ENCODE measurements around the gene TREML1. TPM values are rescaled to one million over a fixed set of nuclear protein-coding genes. Genes with fewer than 3 reads are reported as not detected.
"Not testable (repeated sequence)": the region's sequence is repeated elsewhere in the genome, so short reads cannot be mapped to it uniquely, and the experiment has no call there.

Gene TREML1
- total RNA-seq, 1 donor from 2014 or later, result not detected

DNA sequence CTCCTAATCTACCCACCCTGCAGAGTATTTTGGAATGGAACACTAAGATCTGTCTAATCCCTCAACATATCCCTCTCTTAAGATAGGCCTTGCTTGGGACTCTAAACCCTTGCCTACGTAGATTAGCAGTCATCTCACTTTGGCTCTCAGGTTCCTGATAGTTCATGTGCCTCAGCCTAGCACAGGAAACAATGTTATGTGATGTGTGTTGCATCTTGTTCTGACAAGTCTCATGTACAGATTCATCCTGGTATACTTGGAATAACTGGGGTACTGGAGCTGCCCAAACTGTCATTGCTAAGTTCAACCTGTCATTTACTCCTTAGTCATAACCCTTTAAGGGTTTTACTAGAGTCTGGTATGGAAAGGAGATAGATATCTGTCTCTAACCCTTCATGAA, 34.1 kb downstream of the TREML1 start:
- DNase-seq (ENCODE audit: low spot score in 2 of 2, unreplicated experiment in 2 of 2), result no peak
- H3K9me3 Mint-ChIP-seq, result no peaks in the 10 kb centered on the region
- no peaks in the 10 kb centered on the region for H3K27me3 Mint-ChIP-seq (ENCODE audit: low read depth)
- H3K4me1 Mint-ChIP-seq, result no peaks in the 10 kb centered on the region
- peaks cover 9% of the 10 kb centered on the region for H3K36me3 Mint-ChIP-seq
- TF ChIP-seq, protein P1, sequence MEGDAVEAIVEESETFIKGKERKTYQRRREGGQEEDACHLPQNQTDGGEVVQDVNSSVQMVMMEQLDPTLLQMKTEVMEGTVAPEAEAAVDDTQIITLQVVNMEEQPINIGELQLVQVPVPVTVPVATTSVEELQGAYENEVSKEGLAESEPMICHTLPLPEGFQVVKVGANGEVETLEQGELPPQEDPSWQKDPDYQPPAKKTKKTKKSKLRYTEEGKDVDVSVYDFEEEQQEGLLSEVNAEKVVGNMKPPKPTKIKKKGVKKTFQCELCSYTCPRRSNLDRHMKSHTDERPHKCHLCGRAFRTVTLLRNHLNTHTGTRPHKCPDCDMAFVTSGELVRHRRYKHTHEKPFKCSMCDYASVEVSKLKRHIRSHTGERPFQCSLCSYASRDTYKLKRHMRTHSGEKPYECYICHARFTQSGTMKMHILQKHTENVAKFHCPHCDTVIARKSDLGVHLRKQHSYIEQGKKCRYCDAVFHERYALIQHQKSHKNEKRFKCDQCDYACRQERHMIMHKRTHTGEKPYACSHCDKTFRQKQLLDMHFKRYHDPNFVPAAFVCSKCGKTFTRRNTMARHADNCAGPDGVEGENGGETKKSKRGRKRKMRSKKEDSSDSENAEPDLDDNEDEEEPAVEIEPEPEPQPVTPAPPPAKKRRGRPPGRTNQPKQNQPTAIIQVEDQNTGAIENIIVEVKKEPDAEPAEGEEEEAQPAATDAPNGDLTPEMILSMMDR (IDR thresholded peaks at IDR 0.05; ENCODE audit: unreplicated experiment), result no peak
- no peak overlapping the region for H3K27ac Mint-ChIP-seq
- no peak overlapping the region for H3K4me3 Mint-ChIP-seq

DNA sequence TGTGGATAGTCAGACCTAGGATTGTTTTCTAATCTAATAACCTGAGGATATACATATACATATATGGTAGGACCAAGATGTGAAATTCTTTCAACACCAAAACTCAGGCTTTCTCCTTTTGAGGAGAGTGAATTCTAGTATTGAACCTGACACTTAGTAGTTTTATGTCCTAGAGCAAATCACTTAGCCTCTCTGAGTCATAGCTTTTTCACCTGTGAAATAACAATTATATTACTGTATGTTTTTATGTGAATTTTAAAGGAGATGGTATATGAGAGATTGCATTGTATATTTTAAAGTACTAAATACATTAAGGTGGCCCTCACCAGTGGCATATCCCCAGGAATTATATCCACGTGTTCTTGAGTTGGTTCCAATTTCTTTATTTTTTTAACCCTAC, 34.6 kb downstream of the TREML1 start:
- H3K27ac Mint-ChIP-seq, result no peak overlapping the region
- no peaks in the 10 kb centered on the region for H3K27me3 Mint-ChIP-seq (ENCODE audit: low read depth)
- H3K4me1 Mint-ChIP-seq, result no peaks in the 10 kb centered on the region
- no peaks in the 10 kb centered on the region for H3K9me3 Mint-ChIP-seq
- TF ChIP-seq, protein P1 (IDR thresholded peaks at IDR 0.05; ENCODE audit: unreplicated experiment), result no peak
- peaks cover 7% of the 10 kb centered on the region for H3K36me3 Mint-ChIP-seq
- H3K4me3 Mint-ChIP-seq, result no peak overlapping the region
- DNase-seq (ENCODE audit: low spot score in 2 of 2, unreplicated experiment in 2 of 2), result no peak

DNA sequence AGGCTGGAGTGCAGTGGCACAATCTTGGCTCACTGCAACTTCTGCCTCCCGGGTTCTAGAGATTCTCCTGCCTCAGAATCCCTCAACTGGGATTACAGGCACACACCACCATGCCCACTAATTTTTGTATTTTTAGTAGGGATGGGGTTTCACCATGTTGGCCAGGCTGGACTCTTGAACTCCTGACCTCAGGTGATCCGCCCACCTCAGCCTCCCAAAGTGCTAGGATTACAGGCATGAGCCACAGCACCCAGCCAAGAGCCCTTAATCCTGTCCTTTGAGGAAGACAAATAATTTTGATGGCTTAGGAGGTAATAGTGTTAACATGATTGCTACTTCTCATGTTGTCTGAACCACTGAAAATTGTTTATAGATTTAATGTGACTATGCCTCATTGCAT, 39.1 kb downstream of the TREML1 start:
- not testable (repeated sequence) for H3K4me3 Mint-ChIP-seq; H3K9me3 Mint-ChIP-seq; H3K27me3 Mint-ChIP-seq (ENCODE audit: low read depth); H3K36me3 Mint-ChIP-seq; H3K4me1 Mint-ChIP-seq; H3K27ac Mint-ChIP-seq; DNase-seq (ENCODE audit: low spot score in 2 of 2, unreplicated experiment in 2 of 2)

DNA sequence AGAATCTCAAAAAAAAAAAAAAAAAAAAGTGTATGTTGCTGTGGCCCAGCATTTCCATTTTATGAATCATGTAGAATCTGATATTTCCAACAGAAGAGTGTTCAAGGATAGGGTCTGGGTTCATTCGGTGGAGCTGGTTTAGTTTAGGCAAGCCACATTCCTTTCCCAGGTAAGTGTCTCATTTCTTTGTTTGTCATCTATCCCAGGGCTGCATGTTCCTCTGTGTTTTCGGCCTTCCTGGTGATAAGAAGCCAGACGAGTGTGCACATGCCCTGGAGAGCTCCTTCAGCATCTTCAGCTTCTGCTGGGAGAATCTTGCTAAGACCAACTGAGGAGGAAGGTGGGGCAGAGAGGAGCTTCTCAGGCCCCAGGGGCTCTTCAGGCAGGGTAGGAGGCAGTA, 43.1 kb downstream of the TREML1 start:
- no peaks in the 10 kb centered on the region for H3K4me1 Mint-ChIP-seq
- no peak overlapping the region for H3K4me3 Mint-ChIP-seq
- no peaks in the 10 kb centered on the region for H3K27me3 Mint-ChIP-seq (ENCODE audit: low read depth)
- DNase-seq (ENCODE audit: low spot score in 2 of 2, unreplicated experiment in 2 of 2), result no peak
- H3K9me3 Mint-ChIP-seq, result no peaks in the 10 kb centered on the region
- TF ChIP-seq, protein P1 (IDR thresholded peaks at IDR 0.05; ENCODE audit: unreplicated experiment), result no peak
- H3K27ac Mint-ChIP-seq, result no peak overlapping the region
- peaks cover 2% of the 10 kb centered on the region for H3K36me3 Mint-ChIP-seq

DNA sequence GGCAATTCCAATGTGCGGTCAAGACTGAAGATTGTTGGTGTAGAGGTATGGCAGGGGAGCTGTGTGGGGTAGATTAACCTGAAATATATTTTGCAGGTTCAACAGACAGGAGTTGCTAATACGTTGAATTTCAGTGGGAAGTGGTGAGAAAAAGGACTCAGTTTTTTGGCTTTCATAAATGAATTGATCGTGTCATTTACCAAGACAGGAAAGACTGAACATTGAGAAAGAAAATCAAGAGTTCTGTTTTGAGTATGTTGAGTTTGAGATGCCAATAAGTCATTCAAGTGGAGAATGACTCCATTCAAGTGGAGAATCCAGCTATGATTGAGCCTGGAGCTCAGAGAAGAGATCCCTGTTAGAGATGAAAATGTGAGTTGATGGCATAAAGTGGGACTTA, 50.3 kb downstream of the TREML1 start:
- H3K27ac Mint-ChIP-seq, result no peak overlapping the region

DNA sequence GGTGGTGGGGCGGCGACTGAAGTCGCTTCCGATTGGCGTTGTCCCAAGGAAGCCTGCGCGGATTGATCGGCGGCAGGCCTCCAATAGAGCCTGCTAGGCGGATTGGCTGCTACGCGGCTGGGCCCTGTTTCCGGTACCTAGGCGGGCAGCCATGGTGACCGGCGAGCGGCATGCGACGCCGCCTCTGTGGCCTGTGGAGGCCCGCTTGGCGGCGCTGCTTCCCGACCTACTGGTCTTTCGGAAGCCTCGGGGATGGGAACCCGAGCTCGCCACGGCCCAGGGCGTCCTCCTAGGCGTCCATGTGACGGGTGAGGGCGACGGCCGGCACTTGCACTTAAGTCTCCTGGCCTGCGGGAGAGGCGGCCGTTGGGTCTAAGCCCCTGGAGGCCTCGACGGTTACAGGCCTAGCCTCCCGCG, 53.3 kb downstream of the TREML1 start:
- H3K27me3 Mint-ChIP-seq (ENCODE audit: low read depth), result no peaks in the 10 kb centered on the region
- H3K4me3 Mint-ChIP-seq, result no peak overlapping the region
- no peak overlapping the region for H3K27ac Mint-ChIP-seq
- H3K4me1 Mint-ChIP-seq, result peaks cover 15% of the 10 kb centered on the region
- H3K9me3 Mint-ChIP-seq, result no peaks in the 10 kb centered on the region
- DNase-seq (ENCODE audit: low spot score in 2 of 2, unreplicated experiment in 2 of 2), result no peak
- H3K36me3 Mint-ChIP-seq, result peaks cover 42% of the 10 kb centered on the region
- TF ChIP-seq, protein P1 (IDR thresholded peaks at IDR 0.05; ENCODE audit: unreplicated experiment), result no peak

More for the DNA sequence above, 50.3 kb downstream of the TREML1 start:
- TF ChIP-seq, protein P1 (IDR thresholded peaks at IDR 0.05; ENCODE audit: unreplicated experiment), result no peak
- Mint-ChIP-seq H3K27me3 (ENCODE audit: low read depth) (no peaks in the 10 kb centered on the region), H3K9me3 (no peaks in the 10 kb centered on the region), H3K36me3 (peaks cover 29% of the 10 kb centered on the region), H3K4me1 (no peaks in the 10 kb centered on the region), H3K4me3 (no peak overlapping the region)
- DNase-seq (ENCODE audit: low spot score in 2 of 2, unreplicated experiment in 2 of 2), result no peak

Other genes with a start within 250 kb of the TREML1 start
- 2.0 to 2.2 TPM (median 2.1 TPM) in 3 replicates for gene UNC5CL, start 115.1 kb downstream of the TREML1 start, total RNA-seq
- gene TSPO2, start 111.9 kb downstream of the TREML1 start, total RNA-seq, result not detected in 3 replicates
- 0.22 to 0.51 TPM (median 0.45 TPM) in 3 replicates for gene APOBEC2, start 101.1 kb downstream of the TREML1 start, total RNA-seq
- gene OARD1, start 82.0 kb downstream of the TREML1 start, total RNA-seq, result 24.6 to 26.8 TPM (median 26.8 TPM) in 3 replicates
- 64.2 to 69.1 TPM (median 64.7 TPM) in 3 replicates for gene NFYA, start 81.4 kb downstream of the TREML1 start, total RNA-seq
- not detected in 3 replicates for gene TREM2, start 8.8 kb upstream of the TREML1 start, total RNA-seq
- not detected in 3 replicates for gene TREML2, start 46.8 kb upstream of the TREML1 start, total RNA-seq
- gene TREML4, start 74.0 kb upstream of the TREML1 start, total RNA-seq, result not detected in 3 replicates
- 0.34 to 0.53 TPM in 2 of 3 replicates, not detected in the other for gene TREM1, start 132.3 kb upstream of the TREML1 start, total RNA-seq
- not detected in 3 replicates for gene NCR2, start 181.3 kb upstream of the TREML1 start, total RNA-seq